HG02571 (cell line): ENCODE measurements around the gene RASSF5.
A peak's percentile ranks its signal among the peaks of the same experiment; 100 is the strongest.

Experiments used
- ATAC-seq: cut with Tn5 transposase; IDR thresholded peaks from one replicate; pipeline ENCODE4 v1.9.1; 2021; ENCODE audit warnings: mild to moderate bottlenecking, moderate library complexity; ENCODE audit not compliant: unreplicated experiment

Gene RASSF5

GRCh38 chr1:206507284-206508129 is at the start of gene RASSF5:
Gene RASSF5, plus strand, starts transcription at chr1:206507531. Its CDS starts 72 bp downstream, at chr1:206507603.
- peak; percentile 59 for ATAC-seq

GRCh38 chr1:206459703-206460102 is 47.6 kb upstream of the RASSF5 start:
- no peak for ATAC-seq

- no peak for ATAC-seq
Observed at GRCh38 chr1:206460836-206461426, 46.4 kb upstream of the RASSF5 start.

- ATAC-seq, result no peak
Observed at GRCh38 chr1:206461602-206462455, 45.5 kb upstream of the RASSF5 start.

- ATAC-seq, result no peak
Observed at GRCh38 chr1:206463137-206463536, 44.2 kb upstream of the RASSF5 start.

- no peak for ATAC-seq
Observed at GRCh38 chr1:206463911-206464310, 43.4 kb upstream of the RASSF5 start.

GRCh38 chr1:206464456-206464964 is 42.8 kb upstream of the RASSF5 start:
- no peak for ATAC-seq

- ATAC-seq, result no peak
Observed at GRCh38 chr1:206465951-206466350, 41.4 kb upstream of the RASSF5 start.

GRCh38 chr1:206466840-206467649 is 40.3 kb upstream of the RASSF5 start:
- ATAC-seq, result no peak

GRCh38 chr1:206467915-206468314 is 39.4 kb upstream of the RASSF5 start:
- no peak for ATAC-seq

- no peak for ATAC-seq
Observed at GRCh38 chr1:206468571-206468970, 38.8 kb upstream of the RASSF5 start.

GRCh38 chr1:206469411-206469932 is 37.9 kb upstream of the RASSF5 start:
- no peak for ATAC-seq

- ATAC-seq, result peak; percentile 63
Observed at GRCh38 chr1:206469933-206470691, 37.2 kb upstream of the RASSF5 start, which contains the start of gene IKBKE. Gene IKBKE, plus strand, starts transcription at chr1:206470476. Its CDS starts 2,752 bp downstream, at chr1:206473228.

GRCh38 chr1:206470692-206471414 is 36.5 kb upstream of the RASSF5 start:
- peak; percentile 24 for ATAC-seq

GRCh38 chr1:206471415-206471801 is 35.9 kb upstream of the RASSF5 start:
- ATAC-seq, result no peak

GRCh38 chr1:206472024-206472423 is 35.3 kb upstream of the RASSF5 start:
- no peak for ATAC-seq

- ATAC-seq, result no peak
Observed at GRCh38 chr1:206472454-206472853, 34.9 kb upstream of the RASSF5 start.

- ATAC-seq, result no peak
Observed at GRCh38 chr1:206472886-206473285, 34.4 kb upstream of the RASSF5 start.

GRCh38 chr1:206476058-206476457 is 31.3 kb upstream of the RASSF5 start:
- no peak for ATAC-seq
